SK-N-SH treated with all-trans-retinoic acid at 6 μM for 48 hours (cell line): ENCODE measurements around the gene SGPP1.

Experiments used
- ATAC-seq: fragments of 200-7000 bp; cut with Tn5 transposase; 3 replicates; pipeline ENCODE4 v1.9.1; 2020; ENCODE audit warnings: mild to moderate bottlenecking, moderate library complexity
- ARNTL ChIP-seq: fragments of 450-650 bp; formaldehyde crosslinking; IDR thresholded peaks from 2 replicates; pipeline ENCODE4 v1.5.0; 2020; ENCODE audit warnings: low read depth, mild to moderate bottlenecking, moderate library complexity, borderline replicate concordance
- BACH2 ChIP-seq: fragments of 250-450 bp; sonication (Bioruptor Pico); IDR thresholded peaks from 2 replicates; pipeline ENCODE4 v1.9.0; 2021; ENCODE audit warnings: mild to moderate bottlenecking, borderline replicate concordance
- ESRRG ChIP-seq: fragments of 250-450 bp; sonication (Bioruptor Pico); IDR thresholded peaks from 2 replicates; pipeline ENCODE4 v1.6.1; 2021; ENCODE audit warnings: mild to moderate bottlenecking
- GLIS3 ChIP-seq: fragments of 250-450 bp; sonication (Bioruptor Pico); IDR thresholded peaks from 2 replicates; pipeline ENCODE4 v1.5.0; 2020; ENCODE audit warnings: mild to moderate bottlenecking, moderate library complexity
- ISL1 ChIP-seq: fragments of 250-450 bp; sonication (Bioruptor Pico); IDR thresholded peaks from 2 replicates; pipeline ENCODE4 v2.1.2; 2022; ENCODE audit warnings: mild to moderate bottlenecking, moderate library complexity
- OSR1 ChIP-seq: fragments of 250-450 bp; sonication (Bioruptor Pico); IDR thresholded peaks from 2 replicates; pipeline ENCODE4 v1.8.0; 2022; ENCODE audit warnings: moderate library complexity, mild to moderate bottlenecking, inconsistent platforms
- PATZ1 ChIP-seq: fragments of 250-450 bp; sonication (Bioruptor Pico); IDR thresholded peaks from 2 replicates; pipeline ENCODE4 v1.8.0; 2020; ENCODE audit warnings: mild to moderate bottlenecking, moderate library complexity, borderline replicate concordance
- POU6F1 ChIP-seq: fragments of 250-450 bp; sonication (Bioruptor Pico); IDR thresholded peaks from 2 replicates; pipeline ENCODE4 v1.8.0; 2021; ENCODE audit warnings: low read depth, mild to moderate bottlenecking, moderate library complexity, borderline replicate concordance
- PPARA ChIP-seq: fragments of 250-450 bp; sonication (Bioruptor Pico); IDR thresholded peaks from 2 replicates; pipeline ENCODE4 v1.5.0; 2020; ENCODE audit warnings: mild to moderate bottlenecking, borderline replicate concordance
- RARB ChIP-seq: fragments of 250-450 bp; sonication (Bioruptor Pico); IDR thresholded peaks from 2 replicates; pipeline ENCODE4 v1.8.0; 2021; ENCODE audit warnings: mild to moderate bottlenecking, moderate library complexity
- TCF4 ChIP-seq: fragments of 250-450 bp; sonication (Bioruptor Pico); IDR thresholded peaks from 2 replicates; pipeline ENCODE4 v1.8.0; 2021; ENCODE audit warnings: mild to moderate bottlenecking, moderate library complexity, borderline replicate concordance
- TOX ChIP-seq: fragments of 250-450 bp; sonication (Bioruptor Pico); IDR thresholded peaks from 2 replicates; pipeline ENCODE4 v1.8.0; 2021; ENCODE audit warnings: mild to moderate bottlenecking, moderate library complexity, borderline replicate concordance
- ZC3H10 ChIP-seq: fragments of 250-450 bp; sonication (Bioruptor Pico); IDR thresholded peaks from 2 replicates; pipeline ENCODE4 v1.5.1; 2021; ENCODE audit warnings: mild to moderate bottlenecking, moderate library complexity
- ZFP30 ChIP-seq: fragments of 450-650 bp; formaldehyde crosslinking; IDR thresholded peaks from 2 replicates; pipeline ENCODE4 v1.5.0; 2022; ENCODE audit warnings: mild to moderate bottlenecking, moderate library complexity
- ZNF565 ChIP-seq: fragments of 450-650 bp; formaldehyde crosslinking; conservative IDR thresholded peaks from 2 replicates; pipeline ENCODE4 v1.5.0; 2020; ENCODE audit warnings: low read depth, mild to moderate bottlenecking, moderate library complexity
- ZNF70 ChIP-seq: fragments of 450-650 bp; formaldehyde crosslinking; IDR thresholded peaks from 2 replicates; pipeline ENCODE4 v1.5.0; 2020; ENCODE audit warnings: mild to moderate bottlenecking, moderate library complexity
- ZNF8 ChIP-seq: fragments of 450-650 bp; formaldehyde crosslinking; IDR thresholded peaks from 2 replicates; pipeline ENCODE4 v1.5.0; 2020; ENCODE audit warnings: mild to moderate bottlenecking, moderate library complexity
- TF ChIP-seq, protein P1 (sequence below): fragments of 250-450 bp; sonication (Bioruptor Pico); IDR thresholded peaks from 2 replicates; pipeline ENCODE4 v1.5.1; 2020; ENCODE audit warnings: low read depth, mild to moderate bottlenecking, moderate library complexity
- TF ChIP-seq, protein P2 (sequence below): fragments of 250-450 bp; sonication (Bioruptor Pico); IDR thresholded peaks from 2 replicates; pipeline ENCODE4 v1.5.0; 2020; ENCODE audit warnings: mild to moderate bottlenecking, moderate library complexity
- TF ChIP-seq, protein P3 (sequence below): fragments of 250-450 bp; sonication (Bioruptor Pico); IDR thresholded peaks from 2 replicates; pipeline ENCODE4 v1.5.1; 2021; ENCODE audit warnings: mild to moderate bottlenecking, moderate library complexity

The SGPP1 gene

GRCh38 chr14:63713764-63714163, 14.1 kb downstream of the SGPP1 start:
- no peak for ATAC-seq

DNA sequence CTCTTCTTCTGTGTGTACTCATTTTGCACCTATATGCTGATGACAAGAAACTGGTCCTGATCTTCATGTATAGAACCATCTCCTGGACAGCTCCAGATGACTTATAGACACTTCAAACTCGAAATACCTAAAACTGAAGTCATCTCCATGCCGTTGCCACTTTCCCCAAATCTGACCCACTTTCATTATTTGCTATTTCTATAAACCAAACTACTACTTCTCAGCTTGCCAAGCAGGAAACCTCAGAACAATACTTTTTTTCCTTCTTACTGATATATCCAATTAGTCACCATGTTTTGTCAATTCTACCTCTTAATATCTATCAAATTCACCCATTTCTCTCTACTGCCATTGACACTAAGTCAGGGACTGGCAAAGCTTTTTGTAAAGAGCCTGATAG, 14.8 kb downstream of the SGPP1 start:
- TF ChIP-seq PPARA (CRISPR knock-in tag) (no peak), ESRRG (CRISPR knock-in tag) (no peak), ZNF8 (CRISPR knock-in tag) (no peak), ISL1 (CRISPR knock-in tag) (no peak), TCF4 (CRISPR knock-in tag) (no peak), RARB (no peak)
- TF ChIP-seq, protein P1, sequence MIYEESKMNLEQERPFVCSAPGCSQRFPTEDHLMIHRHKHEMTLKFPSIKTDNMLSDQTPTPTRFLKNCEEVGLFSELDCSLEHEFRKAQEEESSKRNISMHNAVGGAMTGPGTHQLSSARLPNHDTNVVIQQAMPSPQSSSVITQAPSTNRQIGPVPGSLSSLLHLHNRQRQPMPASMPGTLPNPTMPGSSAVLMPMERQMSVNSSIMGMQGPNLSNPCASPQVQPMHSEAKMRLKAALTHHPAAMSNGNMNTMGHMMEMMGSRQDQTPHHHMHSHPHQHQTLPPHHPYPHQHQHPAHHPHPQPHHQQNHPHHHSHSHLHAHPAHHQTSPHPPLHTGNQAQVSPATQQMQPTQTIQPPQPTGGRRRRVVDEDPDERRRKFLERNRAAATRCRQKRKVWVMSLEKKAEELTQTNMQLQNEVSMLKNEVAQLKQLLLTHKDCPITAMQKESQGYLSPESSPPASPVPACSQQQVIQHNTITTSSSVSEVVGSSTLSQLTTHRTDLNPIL (CRISPR knock-in tag), result no peak
- TF ChIP-seq, protein P2, sequence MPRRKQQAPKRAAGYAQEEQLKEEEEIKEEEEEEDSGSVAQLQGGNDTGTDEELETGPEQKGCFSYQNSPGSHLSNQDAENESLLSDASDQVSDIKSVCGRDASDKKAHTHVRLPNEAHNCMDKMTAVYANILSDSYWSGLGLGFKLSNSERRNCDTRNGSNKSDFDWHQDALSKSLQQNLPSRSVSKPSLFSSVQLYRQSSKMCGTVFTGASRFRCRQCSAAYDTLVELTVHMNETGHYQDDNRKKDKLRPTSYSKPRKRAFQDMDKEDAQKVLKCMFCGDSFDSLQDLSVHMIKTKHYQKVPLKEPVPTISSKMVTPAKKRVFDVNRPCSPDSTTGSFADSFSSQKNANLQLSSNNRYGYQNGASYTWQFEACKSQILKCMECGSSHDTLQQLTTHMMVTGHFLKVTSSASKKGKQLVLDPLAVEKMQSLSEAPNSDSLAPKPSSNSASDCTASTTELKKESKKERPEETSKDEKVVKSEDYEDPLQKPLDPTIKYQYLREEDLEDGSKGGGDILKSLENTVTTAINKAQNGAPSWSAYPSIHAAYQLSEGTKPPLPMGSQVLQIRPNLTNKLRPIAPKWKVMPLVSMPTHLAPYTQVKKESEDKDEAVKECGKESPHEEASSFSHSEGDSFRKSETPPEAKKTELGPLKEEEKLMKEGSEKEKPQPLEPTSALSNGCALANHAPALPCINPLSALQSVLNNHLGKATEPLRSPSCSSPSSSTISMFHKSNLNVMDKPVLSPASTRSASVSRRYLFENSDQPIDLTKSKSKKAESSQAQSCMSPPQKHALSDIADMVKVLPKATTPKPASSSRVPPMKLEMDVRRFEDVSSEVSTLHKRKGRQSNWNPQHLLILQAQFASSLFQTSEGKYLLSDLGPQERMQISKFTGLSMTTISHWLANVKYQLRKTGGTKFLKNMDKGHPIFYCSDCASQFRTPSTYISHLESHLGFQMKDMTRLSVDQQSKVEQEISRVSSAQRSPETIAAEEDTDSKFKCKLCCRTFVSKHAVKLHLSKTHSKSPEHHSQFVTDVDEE (CRISPR knock-in tag), result no peak
- no peak for ATAC-seq

More at GRCh38 chr14:63713764-63714163, 14.1 kb downstream of the SGPP1 start:
- TF ChIP-seq ARNTL, result no peak
- no peak for TF ChIP-seq TOX (CRISPR knock-in tag)
- TF ChIP-seq, protein P3, sequence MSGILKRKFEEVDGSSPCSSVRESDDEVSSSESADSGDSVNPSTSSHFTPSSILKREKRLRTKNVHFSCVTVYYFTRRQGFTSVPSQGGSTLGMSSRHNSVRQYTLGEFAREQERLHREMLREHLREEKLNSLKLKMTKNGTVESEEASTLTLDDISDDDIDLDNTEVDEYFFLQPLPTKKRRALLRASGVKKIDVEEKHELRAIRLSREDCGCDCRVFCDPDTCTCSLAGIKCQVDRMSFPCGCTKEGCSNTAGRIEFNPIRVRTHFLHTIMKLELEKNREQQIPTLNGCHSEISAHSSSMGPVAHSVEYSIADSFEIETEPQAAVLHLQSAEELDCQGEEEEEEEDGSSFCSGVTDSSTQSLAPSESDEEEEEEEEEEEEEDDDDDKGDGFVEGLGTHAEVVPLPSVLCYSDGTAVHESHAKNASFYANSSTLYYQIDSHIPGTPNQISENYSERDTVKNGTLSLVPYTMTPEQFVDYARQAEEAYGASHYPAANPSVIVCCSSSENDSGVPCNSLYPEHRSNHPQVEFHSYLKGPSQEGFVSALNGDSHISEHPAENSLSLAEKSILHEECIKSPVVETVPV (CRISPR knock-in tag), result no peak
- TF ChIP-seq ZC3H10 (CRISPR knock-in tag), result no peak
- no peak for TF ChIP-seq POU6F1 (CRISPR knock-in tag)
- TF ChIP-seq RARB, result no peak
- no peak for TF ChIP-seq BACH2
- no peak for TF ChIP-seq TCF4 (CRISPR knock-in tag)
- no peak for TF ChIP-seq OSR1 (CRISPR knock-in tag)
- TF ChIP-seq ZNF70 (CRISPR knock-in tag), result no peak
- no peak for TF ChIP-seq ZNF565 (CRISPR knock-in tag)
- TF ChIP-seq ZFP30 (CRISPR knock-in tag), result no peak
- TF ChIP-seq GLIS3 (CRISPR knock-in tag), result no peak
- no peak for TF ChIP-seq PPARA (CRISPR knock-in tag)
- TF ChIP-seq ESRRG (CRISPR knock-in tag), result no peak
- TF ChIP-seq, protein P2 (CRISPR knock-in tag), result no peak
- TF ChIP-seq PATZ1, result no peak
- no peak for TF ChIP-seq ISL1 (CRISPR knock-in tag)
- TF ChIP-seq, protein P1 (CRISPR knock-in tag), result no peak
